Prostate gland (tissue), 2 donors: Measurements from ENCODE around the gene CSAD. TPM values are rescaled to one million over a fixed set of nuclear protein-coding genes. Genes with fewer than 3 reads are reported as not detected.

Source experiments
- DNase-seq: peaks from one replicate; pipeline ENCODE4 v3.0.0-alpha.2; 2019; ENCODE audit warnings: low spot score
- H3K27ac ChIP-seq, 2 donors: fragments of 200-600 bp; sonication (generic); 2 replicates each; pipeline ENCODE4 v1.5.1; 2017 to 2019
- H3K27me3 ChIP-seq: fragments of 200-600 bp; sonication (generic); replicated peaks from 2 replicates; pipeline ENCODE4 v1.5.1; 2019; ENCODE audit not compliant: insufficient read depth
- H3K36me3 ChIP-seq, 2 donors: fragments of 200-600 bp; sonication (generic); 1 replicate in 1 of 2; 2 replicates in 1 of 2; pipeline versions ENCODE4 v1.5.1 to v1.8.1; 2017 to 2019
- H3K4me1 ChIP-seq: fragments of 200-600 bp; sonication (generic); replicated peaks from 2 replicates; pipeline ENCODE4 v1.5.1; 2019
- H3K4me3 ChIP-seq, 2 donors: fragments of 200-600 bp; sonication (generic); 2 replicates each; pipeline ENCODE4 v1.5.1; 2017 to 2019
- H3K9me3 ChIP-seq: fragments of 200-600 bp; sonication (generic); 2 replicates; pipeline ENCODE4 v1.5.1; 2017
- POLR2A ChIP-seq: fragments of 450-650 bp; IDR thresholded peaks from one replicate; pipeline ENCODE4 v1.6.1; 2016; ENCODE audit warnings: antibody characterized with exemption, mild to moderate bottlenecking
- POLR2AphosphoS5 ChIP-seq: sonication (generic); formaldehyde crosslinking; IDR thresholded peaks from one replicate; pipeline ENCODE4 v1.6.1; 2017; ENCODE audit warnings: antibody characterized with exemption
- WGBS: methylation state at CpG from one replicate; pipeline ENCODE4 v1.1.5; 2018; 5-methylcytosine and 5-hydroxymethylcytosine counted together
- intact Hi-C: fragments of 100-400 bp; cut with DNase I; formaldehyde crosslinking; loops from one replicate; pipeline ENCODE4 v1.14.2; 2022
- total RNA-seq, 2 donors: library from RNA; depleted of rRNA; stranded (reverse); fragments of >200 nt; gene quantifications; one replicate each; pipeline ENCODE4 v1.1.0, GENCODE V29; 2016
- TF ChIP-seq, protein P1 (sequence below), 4 experiments: fragments of 200-600 bp in 2 of 4; fragments of 450-650 bp in 2 of 4; sonication (generic) in 2 of 4; IDR thresholded peaks; 1 replicate in 3 of 4; 2 replicates in 1 of 4; pipeline ENCODE4 v1.5.1; 2016 to 2019; ENCODE audit warnings: antibody characterized with exemption in 4 of 4, mild to moderate bottlenecking in 2 of 4, moderate library complexity in 2 of 4

Gene CSAD
- total RNA-seq, 2 donors from 2014 or later: 30.8 to 92.5 TPM

DNA sequence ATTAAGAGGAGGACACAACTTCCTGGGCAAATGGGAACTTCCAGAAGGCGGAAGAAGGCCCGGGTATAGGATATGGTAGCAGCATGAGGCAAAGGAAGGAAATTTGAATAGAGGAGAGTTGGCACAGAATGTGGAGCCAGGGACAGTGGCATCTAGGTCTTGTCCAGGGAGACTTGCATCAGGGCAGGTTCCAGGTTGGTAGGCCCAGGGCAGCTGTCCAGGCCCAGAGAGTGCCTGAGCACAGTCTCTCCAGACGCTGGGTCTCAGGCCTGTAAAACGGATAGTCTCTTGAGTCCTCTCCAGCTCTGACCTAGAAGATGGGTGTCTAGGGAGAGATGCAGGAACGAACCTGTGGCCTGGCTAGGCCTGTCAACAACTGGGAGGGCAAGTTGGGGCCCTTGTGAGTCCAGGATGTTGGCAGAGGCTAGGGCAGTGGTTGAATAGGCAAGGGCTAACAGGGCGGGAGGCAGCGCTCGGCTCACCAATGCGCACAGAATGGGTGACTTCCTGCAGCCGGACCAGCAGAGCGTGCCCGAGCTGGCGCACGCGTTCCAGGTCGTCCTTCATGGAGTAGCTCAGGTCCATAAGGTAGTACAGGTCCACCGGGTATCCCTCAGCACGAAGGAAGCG lies 16.4 kb upstream of the CSAD start:
- Histone ChIP-seq H3K27ac (no peak overlapping the region), H3K36me3 (no peaks in the 10 kb centered on the region), H3K9me3 (no peaks in the 10 kb centered on the region), H3K4me3 (no peak overlapping the region), H3K27me3 (no peaks in the 10 kb centered on the region), H3K4me1 (no peaks in the 10 kb centered on the region)
- DNase-seq: no peak
- intact Hi-C loops: loop anchor here (2.0 kb wide), 1 partner anchor 132 kb away; no protein-coding TSS in a partner anchor
- TF ChIP-seq POLR2A (no peak), POLR2AphosphoS5 (no peak)
- TF ChIP-seq, protein P1, sequence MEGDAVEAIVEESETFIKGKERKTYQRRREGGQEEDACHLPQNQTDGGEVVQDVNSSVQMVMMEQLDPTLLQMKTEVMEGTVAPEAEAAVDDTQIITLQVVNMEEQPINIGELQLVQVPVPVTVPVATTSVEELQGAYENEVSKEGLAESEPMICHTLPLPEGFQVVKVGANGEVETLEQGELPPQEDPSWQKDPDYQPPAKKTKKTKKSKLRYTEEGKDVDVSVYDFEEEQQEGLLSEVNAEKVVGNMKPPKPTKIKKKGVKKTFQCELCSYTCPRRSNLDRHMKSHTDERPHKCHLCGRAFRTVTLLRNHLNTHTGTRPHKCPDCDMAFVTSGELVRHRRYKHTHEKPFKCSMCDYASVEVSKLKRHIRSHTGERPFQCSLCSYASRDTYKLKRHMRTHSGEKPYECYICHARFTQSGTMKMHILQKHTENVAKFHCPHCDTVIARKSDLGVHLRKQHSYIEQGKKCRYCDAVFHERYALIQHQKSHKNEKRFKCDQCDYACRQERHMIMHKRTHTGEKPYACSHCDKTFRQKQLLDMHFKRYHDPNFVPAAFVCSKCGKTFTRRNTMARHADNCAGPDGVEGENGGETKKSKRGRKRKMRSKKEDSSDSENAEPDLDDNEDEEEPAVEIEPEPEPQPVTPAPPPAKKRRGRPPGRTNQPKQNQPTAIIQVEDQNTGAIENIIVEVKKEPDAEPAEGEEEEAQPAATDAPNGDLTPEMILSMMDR (IDR thresholded peaks at IDR 0.05): no peak
- 75% methylated on average over 16 of the region's 19 CpGs for WGBS

DNA sequence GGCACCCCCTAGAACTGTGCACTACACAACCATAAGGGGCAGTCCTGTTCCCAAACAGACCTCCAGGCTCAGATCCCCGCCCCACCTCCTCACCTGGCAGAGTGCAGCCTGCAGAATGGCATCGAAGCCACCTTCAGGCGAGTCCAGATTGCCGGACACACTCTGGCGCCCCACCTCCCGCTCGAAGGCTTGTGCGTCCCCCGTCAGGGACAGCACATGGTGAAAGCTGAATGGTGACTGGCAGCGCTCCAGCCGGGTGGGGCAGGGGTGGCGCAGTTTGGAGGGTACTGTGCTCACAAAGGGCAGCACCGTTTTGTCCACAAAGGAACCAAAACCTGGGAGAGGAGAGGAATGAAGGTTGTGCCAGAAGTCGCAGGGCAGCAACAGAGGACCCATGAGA lies 15.8 kb upstream of the CSAD start:
- no peaks in the 10 kb centered on the region for H3K9me3 ChIP-seq
- intact Hi-C loops: loop anchor here (2.0 kb wide), 1 partner anchor 132 kb away; no protein-coding TSS in a partner anchor
- TF ChIP-seq POLR2A: no peak
- TF ChIP-seq, protein P1 (IDR thresholded peaks at IDR 0.05): no peak
- no peak for TF ChIP-seq POLR2AphosphoS5
- H3K4me1 ChIP-seq: no peaks in the 10 kb centered on the region
- no peak overlapping the region for H3K27ac ChIP-seq
- no peak for DNase-seq
- H3K4me3 ChIP-seq: no peak overlapping the region
- H3K36me3 ChIP-seq: no peaks in the 10 kb centered on the region
- H3K27me3 ChIP-seq: no peaks in the 10 kb centered on the region
- 63% methylated on average over 14 of the region's 14 CpGs for WGBS

DNA sequence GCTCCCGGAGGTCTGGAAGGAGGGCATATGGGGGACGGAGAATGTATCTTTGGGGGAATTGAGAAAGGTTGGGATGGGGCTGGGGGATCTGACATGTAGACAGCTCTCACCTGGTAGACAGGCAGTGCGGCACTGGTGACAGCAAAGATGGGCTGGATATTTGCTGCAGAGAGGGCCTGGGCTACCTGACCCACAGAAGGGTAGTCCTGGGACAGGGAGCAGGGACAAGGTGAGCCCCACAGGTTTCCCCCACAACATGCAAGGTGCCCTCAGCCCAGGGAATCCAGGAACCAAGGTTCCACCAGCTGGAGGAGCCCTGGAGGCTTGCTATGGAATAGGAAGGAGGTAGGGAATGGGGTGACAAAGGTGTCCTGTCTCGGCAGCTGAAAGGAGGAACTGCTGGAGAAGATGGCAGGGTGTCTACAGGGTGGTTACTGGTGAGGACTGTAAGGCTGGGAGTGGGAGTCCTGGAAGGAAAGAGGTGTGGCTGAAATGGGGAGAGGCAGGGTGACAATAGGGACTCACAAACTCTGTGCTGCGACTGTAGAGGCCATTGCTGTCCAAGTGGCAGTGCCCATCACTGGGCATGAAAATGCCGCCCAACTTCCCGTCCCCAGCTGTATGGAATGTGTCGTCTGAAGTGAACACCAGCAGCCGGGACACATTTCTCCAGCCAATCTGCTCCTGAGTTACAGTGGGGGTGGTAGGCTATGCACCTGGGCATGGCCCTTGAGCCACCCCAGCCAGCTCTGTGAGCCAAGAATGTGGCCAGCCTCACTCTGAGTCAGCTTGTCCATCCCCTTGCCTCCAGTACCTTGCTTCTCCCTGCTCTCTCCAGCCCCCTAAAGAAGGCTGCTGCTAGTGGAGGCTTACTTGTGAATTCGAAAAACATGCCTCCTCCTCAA lies 15.0 kb upstream of the CSAD start:
- Histone ChIP-seq H3K4me1 (no peaks in the 10 kb centered on the region), H3K27ac (no peak overlapping the region), H3K27me3 (no peaks in the 10 kb centered on the region), H3K4me3 (no peak overlapping the region), H3K9me3 (no peaks in the 10 kb centered on the region), H3K36me3 (no peaks in the 10 kb centered on the region)
- WGBS: 85% methylated on average over 10 of the region's 10 CpGs
- TF ChIP-seq, protein P1 (IDR thresholded peaks at IDR 0.05): no peak
- no peak for TF ChIP-seq POLR2AphosphoS5
- no peak for TF ChIP-seq POLR2A
- intact Hi-C loops: loop anchor here (1.0 to 2.0 kb wide), 2 partner anchors 35 to 131 kb away; no protein-coding TSS in a partner anchor
- no peak for DNase-seq

DNA sequence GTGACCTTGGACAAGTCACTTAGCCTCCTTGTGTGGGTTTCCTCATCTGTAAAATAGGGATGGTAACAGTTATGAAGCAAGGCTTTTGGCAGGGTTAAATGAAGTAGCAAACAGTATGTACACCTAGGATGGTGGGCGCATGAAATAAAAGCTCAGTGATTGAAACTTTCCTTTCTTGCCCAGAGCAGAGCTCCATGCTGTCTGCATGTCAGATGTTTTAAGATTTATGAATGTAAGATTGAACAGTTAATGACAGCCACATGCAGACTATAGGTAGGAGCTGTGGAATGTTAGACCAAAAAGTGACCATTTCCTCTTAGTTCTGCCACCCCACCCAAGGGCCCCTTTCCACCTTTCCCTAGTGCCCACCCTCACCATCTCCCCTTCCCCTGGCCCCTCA lies 14.2 kb upstream of the CSAD start:
- Histone ChIP-seq H3K9me3 (no peaks in the 10 kb centered on the region), H3K27ac (no peak overlapping the region), H3K4me1 (no peaks in the 10 kb centered on the region), H3K27me3 (no peaks in the 10 kb centered on the region), H3K36me3 (no peaks in the 10 kb centered on the region), H3K4me3 (no peak overlapping the region)
- 96% methylated on average over 1 of the region's 1 CpG for WGBS
- no peak for DNase-seq
- TF ChIP-seq, protein P1 (IDR thresholded peaks at IDR 0.05): no peak
- TF ChIP-seq POLR2A (no peak), POLR2AphosphoS5 (no peak)
- intact Hi-C loops: loop anchor here (1.0 kb wide), 1 partner anchor 35 kb away; no protein-coding TSS in a partner anchor
